GM15510 (cell line): ENCODE results near the gene NELFCD.

Experiments used
- POLR2A ChIP-seq: IDR thresholded peaks from 3 replicates; pipeline ENCODE4 v1.6.1; 2011; ENCODE audit warnings: borderline replicate concordance; ENCODE audit not compliant: insufficient read length; ENCODE audit errors: extremely low read depth

Gene NELFCD

GRCh38 chr20:59033093-59033492 is 52.0 kb downstream of the NELFCD start:
- TF ChIP-seq POLR2A: no peak

DNA sequence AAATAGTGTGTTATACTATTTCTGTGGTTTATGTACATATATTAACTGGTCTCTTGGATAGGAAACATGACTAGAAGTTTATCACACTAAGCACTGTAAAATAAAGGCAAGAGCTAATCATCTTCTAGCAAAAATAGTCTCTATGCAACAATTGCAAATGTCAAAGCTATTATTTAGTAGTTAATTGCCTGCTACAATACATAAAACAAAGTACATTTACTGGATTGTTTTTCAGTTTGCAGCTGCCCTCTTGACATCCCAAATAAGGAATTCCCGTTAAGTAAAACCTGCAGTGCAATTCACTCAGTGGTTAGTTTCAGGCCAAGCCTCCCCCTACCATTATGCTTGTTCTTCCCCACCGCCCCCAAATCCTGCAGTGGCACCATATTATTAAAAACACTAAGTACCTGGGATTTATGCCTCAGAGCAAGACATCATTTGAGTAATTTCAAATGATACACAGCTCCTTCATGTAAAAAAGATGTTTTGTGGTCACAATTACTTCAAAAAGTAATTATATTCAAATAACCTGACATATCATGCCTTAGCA is 52.6 kb downstream of the NELFCD start:
- TF ChIP-seq POLR2A: no peak

GRCh38 chr20:59035381-59035780 is 54.3 kb downstream of the NELFCD start:
- no peak for TF ChIP-seq POLR2A

- no peak for TF ChIP-seq POLR2A
These were observed 56.3 kb downstream of the NELFCD start for GRCh38 chr20:59037386-59037785.

GRCh38 chr20:59039233-59039632 is 58.2 kb downstream of the NELFCD start:
- no peak for TF ChIP-seq POLR2A

DNA sequence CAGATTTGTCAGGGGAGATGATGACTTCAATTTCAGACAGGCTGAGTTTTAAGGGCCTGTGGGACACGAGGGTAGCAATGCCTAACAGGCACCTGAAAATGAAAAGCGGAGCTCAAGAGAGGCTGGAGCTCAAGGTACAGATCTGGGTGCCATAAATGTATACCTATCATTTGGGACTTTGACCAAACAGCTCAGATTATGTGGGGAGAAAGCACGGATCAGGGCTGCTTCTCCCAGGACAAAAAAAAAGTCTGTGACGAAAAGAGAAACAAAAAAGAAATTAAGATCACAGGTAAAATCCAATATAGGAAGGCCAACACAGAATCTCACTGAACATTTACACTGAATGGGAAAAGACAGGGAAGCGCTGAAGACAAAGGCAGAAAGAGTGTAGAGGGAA is 59.6 kb downstream of the NELFCD start:
- no peak for TF ChIP-seq POLR2A

GRCh38 chr20:59042151-59042795 is 61.2 kb downstream of the NELFCD start, which contains the start of gene PRELID3B:
PRELID3B (minus strand) TSS chr20:59042786; CDS start chr20:59042730, 56 bp downstream.
- TF ChIP-seq POLR2A: no peak

- TF ChIP-seq POLR2A: peak; percentile 91
These were observed 62.0 kb downstream of the NELFCD start for GRCh38 chr20:59042796-59043631.

DNA sequence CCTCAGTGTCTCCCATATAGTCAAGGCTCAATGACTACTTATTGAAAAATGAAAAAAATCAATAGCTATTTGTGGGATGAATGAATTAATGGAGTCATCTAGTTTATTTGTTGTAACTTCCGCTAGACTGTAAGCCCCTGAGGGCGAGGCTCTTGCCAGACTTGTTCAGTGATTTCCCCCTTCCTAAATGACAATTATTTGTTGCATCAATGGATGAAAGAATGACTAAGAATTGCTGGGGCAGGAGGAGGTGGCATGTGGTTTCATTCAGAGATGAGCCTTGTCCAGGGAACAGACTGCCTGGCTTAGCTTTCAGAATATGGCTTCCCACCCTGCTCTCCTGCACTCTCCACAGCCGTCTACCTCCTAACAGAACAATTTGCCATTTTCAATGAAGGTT is 62.6 kb downstream of the NELFCD start:
- no peak for TF ChIP-seq POLR2A

DNA sequence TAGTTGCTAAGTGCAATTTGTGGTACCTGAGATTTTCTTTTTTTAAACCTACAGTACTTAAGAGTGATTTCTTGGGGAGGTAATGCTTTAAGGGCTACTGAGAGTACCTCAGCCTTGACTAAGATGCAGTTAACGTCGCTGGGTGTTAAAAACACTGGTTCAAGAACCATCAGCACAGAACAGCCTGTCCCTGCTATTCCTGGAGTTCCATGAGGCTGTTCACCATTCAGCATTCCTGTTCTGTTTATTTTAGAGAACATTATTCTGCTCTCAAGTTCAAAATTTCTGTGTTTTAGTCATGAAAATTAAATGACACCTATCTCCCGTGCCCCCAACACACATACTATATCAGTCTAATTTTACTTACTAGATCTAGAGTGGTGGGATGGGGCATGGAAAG is 63.2 kb downstream of the NELFCD start:
- no peak for TF ChIP-seq POLR2A
